HTERT RPE-1 (cell line): ENCODE results near the gene TRIM15.
"Not testable (repeated sequence)": the region's sequence is repeated elsewhere in the genome, so short reads cannot be mapped to it uniquely, and the experiment has no call there.

Experiments
- in situ Hi-C: fragments of 300-500 bp; cut with MboI; formaldehyde crosslinking; loops from 4 replicates; pipeline ENCODE4 v1.14.3; 2020; ENCODE audit warnings: low sequenced_read_pairs

Gene TRIM15

GRCh38 chr6:30198166-30199084 is 35.1 kb downstream of the TRIM15 start:
- in situ Hi-C loops = no loop called here

- in situ Hi-C loops = no loop called here
Measured at GRCh38 chr6:30200551-30201281, 37.4 kb downstream of the TRIM15 start.

GRCh38 chr6:30202366-30202765 is 39.0 kb downstream of the TRIM15 start:
- in situ Hi-C loops = no loop called here

- in situ Hi-C loops = no loop called here
Measured at GRCh38 chr6:30204116-30204515, 40.8 kb downstream of the TRIM15 start.

DNA sequence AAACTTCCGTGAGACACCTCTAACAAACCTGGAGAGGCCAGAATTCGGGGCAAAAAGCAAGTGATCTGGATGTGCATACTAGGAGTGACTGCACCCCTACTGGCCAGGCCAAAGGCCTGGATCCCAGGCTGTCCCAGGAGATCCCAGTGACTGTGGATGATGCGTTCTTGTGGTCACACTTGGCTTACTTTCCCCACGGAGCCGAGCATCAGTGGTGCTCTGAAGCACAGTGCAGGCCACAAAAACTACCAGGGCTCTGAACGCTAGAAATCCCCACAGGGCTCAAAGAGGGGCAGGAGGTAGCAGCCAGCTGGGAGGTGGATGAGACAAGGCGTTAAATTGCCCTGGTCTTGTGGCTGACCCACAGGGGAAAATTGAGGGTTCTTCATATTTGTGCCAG is 42.8 kb downstream of the TRIM15 start:
- in situ Hi-C loops = no loop called here

GRCh38 chr6:30206799-30207618 is 43.7 kb downstream of the TRIM15 start:
- in situ Hi-C loops = no loop called here

DNA sequence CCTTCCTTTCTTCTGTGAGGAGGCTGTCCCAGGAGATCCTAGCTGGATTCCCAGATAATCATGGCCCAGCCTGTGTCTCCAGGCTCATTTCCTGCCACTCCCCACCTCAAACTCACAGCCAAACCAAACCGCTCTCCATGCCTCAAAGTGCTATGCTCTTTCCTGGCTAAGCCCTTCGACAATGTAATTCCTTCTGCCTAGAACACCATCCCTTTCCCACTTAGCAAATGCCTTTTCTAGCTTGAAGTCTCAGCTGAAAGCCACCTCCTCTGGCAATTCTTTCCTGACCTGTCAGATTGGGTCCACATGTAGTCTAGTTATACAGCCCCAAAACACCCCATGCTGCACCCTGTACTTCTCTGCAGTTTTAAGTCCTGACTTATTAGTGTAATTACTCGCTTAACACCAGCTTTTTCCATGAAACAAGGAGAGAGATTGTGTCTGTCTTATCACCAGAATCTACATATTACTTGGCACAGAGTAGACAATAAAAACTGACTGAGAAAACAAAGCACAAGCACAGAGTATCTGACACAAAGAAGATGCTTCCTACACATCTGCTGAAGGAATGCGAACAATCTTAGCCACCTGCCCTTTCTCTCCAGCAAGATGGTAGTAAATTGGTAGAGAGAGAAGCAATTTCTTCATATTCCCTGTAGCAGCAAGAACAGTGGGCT is 44.4 kb downstream of the TRIM15 start:
- in situ Hi-C loops = no loop called here

- in situ Hi-C loops = no loop called here
Measured at GRCh38 chr6:30211306-30211705, 48.0 kb downstream of the TRIM15 start.

DNA sequence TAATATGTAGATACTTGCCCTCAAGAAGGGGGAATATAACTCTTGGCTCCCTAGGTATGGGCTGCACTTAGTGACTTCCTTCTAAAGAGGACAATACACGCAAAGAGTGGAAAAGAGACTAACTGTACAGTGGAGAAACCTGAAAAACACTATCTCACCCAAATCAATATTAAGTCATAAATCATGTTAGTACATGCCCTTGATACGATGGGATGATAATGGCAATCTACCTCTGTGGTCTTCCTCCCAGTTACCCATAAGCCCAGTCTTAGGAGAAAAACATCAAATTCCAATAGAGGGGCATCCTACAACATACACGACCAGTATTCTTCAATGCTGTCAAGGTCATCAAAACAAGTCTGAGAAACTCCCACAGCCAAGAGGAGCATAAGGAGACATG is 48.6 kb downstream of the TRIM15 start:
- in situ Hi-C loops = no loop called here

- in situ Hi-C loops = no loop called here
Measured at GRCh38 chr6:30212865-30213666, 49.7 kb downstream of the TRIM15 start, which contains the start of gene TRIM26. TSS of gene TRIM26 (minus strand) at chr6:30213406. CDS start at chr6:30199103, 14,303 bp downstream.

DNA sequence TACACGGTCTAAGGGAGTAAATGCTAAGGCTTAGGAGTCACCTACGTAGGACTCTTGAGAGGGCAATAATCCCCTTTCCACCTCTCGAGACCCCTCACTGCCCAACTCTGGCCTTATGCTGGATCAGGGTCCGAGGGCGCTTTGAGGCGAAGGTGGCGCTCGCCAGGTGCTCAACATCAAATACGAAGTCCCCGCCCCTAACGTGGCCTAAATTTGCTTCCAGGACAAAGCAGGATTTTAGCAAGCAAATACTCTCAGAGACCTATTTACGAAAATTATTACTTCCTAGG is 50.3 kb downstream of the TRIM15 start:
- in situ Hi-C loops = no loop called here

GRCh38 chr6:30213957-30214656 is 50.8 kb downstream of the TRIM15 start:
- in situ Hi-C loops = no loop called here

DNA sequence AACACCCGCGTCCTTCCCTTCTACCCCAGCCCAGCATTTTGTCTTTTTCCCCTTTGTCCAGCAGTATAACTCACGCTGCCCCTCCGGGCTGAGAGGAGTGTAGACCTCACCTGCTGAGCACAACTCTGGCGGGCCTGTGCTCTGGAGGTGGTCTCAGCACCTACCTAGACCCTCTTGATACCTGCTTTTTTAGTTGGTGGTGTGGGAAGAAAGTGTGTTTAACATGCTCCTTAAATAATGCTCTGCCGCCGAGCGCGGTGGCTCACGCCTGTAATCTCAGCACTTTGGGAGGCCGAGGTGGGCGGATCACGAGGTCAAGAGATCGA is 51.3 kb downstream of the TRIM15 start:
- in situ Hi-C loops = no loop called here

DNA sequence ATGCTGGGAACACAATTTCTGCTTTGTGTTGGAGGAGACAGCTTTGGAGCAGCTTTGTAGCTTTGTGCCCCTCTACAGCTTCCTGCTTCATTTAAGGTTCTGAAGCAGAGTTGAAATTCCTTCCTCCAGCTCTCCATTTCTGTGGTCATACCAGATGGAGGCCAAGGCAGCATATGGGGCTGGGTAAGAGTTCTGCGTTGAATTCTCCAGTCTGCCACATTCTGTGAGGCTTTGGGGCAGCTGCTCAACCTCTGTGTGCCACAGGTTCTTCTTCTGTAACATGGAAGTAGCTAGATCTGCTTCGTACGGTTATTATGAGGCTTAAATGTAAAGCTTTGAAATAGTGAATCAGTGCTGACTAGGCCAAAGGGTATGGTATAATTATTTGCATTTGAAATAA is 52.8 kb downstream of the TRIM15 start:
- in situ Hi-C loops = no loop called here

DNA sequence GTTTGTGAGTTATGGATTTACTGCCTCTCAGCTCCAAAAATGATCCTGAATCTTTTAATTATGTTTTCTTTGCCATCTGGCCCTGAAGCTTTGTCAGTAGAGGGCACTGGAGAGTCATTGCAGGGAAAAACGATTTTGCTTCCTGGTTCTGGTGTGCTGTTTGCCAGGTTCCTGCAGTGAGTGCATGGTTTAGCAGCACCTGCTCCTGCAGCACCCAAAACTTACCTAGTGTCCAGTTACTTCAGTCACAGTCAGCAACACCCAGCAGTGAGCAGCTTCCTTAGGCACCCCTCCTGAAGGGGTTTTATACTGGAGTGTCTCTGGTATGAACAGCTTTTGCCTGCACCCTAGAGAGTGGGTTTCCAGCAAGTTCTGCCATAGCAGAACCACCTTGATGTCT is 55.9 kb downstream of the TRIM15 start:
- in situ Hi-C loops = no loop called here

GRCh38 chr6:30221395-30221794 is 58.0 kb downstream of the TRIM15 start:
- in situ Hi-C loops = not testable (repeated sequence)

- in situ Hi-C loops = not testable (repeated sequence)
Measured at GRCh38 chr6:30221956-30222355, 58.6 kb downstream of the TRIM15 start.
